AG09319 (cell line): ENCODE measurements around the gene ARFGAP1.

Source experiments
- DNase-seq: peaks from one replicate; pipeline ENCODE4 v3.0.0-alpha.2; 2010; ENCODE audit warnings: low read depth; ENCODE audit errors: extremely low read depth
- CTCF ChIP-seq: IDR thresholded peaks from 2 replicates; pipeline ENCODE4 v1.5.1; 2011; ENCODE audit warnings: low read depth, mild to moderate bottlenecking, inconsistent platforms, low read length, moderate library complexity

The ARFGAP1 gene

GRCh38 chr20:63325021-63325471 lies 52.4 kb downstream of the ARFGAP1 start:
- DNase-seq, result no peak
- TF ChIP-seq CTCF, result no peak

- TF ChIP-seq CTCF, result no peak
- DNase-seq, result no peak
Observed at GRCh38 chr20:63325554-63326313, 53.1 kb downstream of the ARFGAP1 start.

GRCh38 chr20:63326314-63327230 lies 54.0 kb downstream of the ARFGAP1 start:
- TF ChIP-seq CTCF, result no peak
- DNase-seq, result no peak

GRCh38 chr20:63327231-63327745 lies 54.7 kb downstream of the ARFGAP1 start:
- DNase-seq, result no peak
- TF ChIP-seq CTCF, result no peak

- no peak for DNase-seq
- TF ChIP-seq CTCF, result no peak
Observed at GRCh38 chr20:63328026-63328700, 55.5 kb downstream of the ARFGAP1 start.

- TF ChIP-seq CTCF, result no peak
- DNase-seq, result no peak
Observed at GRCh38 chr20:63328718-63329275, 56.2 kb downstream of the ARFGAP1 start.
